Calu3 (cell line): ENCODE results near the gene HSD17B11. TPM values are rescaled to one million over a fixed set of nuclear protein-coding genes. Genes with fewer than 3 reads are reported as not detected.

Source experiments
- BruUV-seq: library from RNA; stranded (reverse); fragments of 400-500 nt; replicated peaks from 2 replicates; lab custom pipeline; 2021; lab: Mats Ljungman, UMichigan
- CTCF ChIA-PET: fragments of 300-600 bp; sonication (Branson Sonifier 250); formaldehyde crosslinking; loops from one replicate; lab custom pipeline; 2022; ENCODE audit warnings: antibody characterized with exemption; lab: Charles Lee
- DNase-seq: peaks from one replicate; pipeline ENCODE4 v3.0.0; 2022
- H3K27ac Mint-ChIP-seq: one replicate; pipeline ENCODE4 v1.8.0; 2022; ENCODE audit warnings: mixed read lengths; ENCODE audit not compliant: unreplicated experiment
- H3K27me3 Mint-ChIP-seq: one replicate; pipeline ENCODE4 v1.8.0; 2022; ENCODE audit warnings: mixed read lengths; ENCODE audit not compliant: unreplicated experiment
- H3K36me3 Mint-ChIP-seq: one replicate; pipeline ENCODE4 v1.8.0; 2022; ENCODE audit warnings: mild to moderate bottlenecking, moderate library complexity, mixed read lengths; ENCODE audit not compliant: insufficient read depth, unreplicated experiment
- H3K4me1 Mint-ChIP-seq: one replicate; pipeline ENCODE4 v1.8.0; 2022; ENCODE audit warnings: mild to moderate bottlenecking, low read depth, mixed read lengths; ENCODE audit not compliant: unreplicated experiment
- H3K4me3 Mint-ChIP-seq: one replicate; pipeline ENCODE4 v1.8.0; 2022; ENCODE audit warnings: mild to moderate bottlenecking, low read depth, moderate library complexity, mixed read lengths; ENCODE audit not compliant: unreplicated experiment
- H3K9me3 Mint-ChIP-seq: one replicate; pipeline ENCODE4 v1.8.0; 2022; ENCODE audit warnings: low read depth, mixed read lengths; ENCODE audit not compliant: unreplicated experiment
- intact Hi-C: fragments of 100-400 bp; cut with micrococcal nuclease; formaldehyde crosslinking; loops from one replicate; pipeline ENCODE4 v1.10.0; 2022; ENCODE audit not compliant: unreplicated experiment
- total RNA-seq: library from RNA; stranded (reverse); gene quantifications from 2 replicates; pipeline ENCODE4 v1.2.3, GENCODE V29; 2022
- TF ChIP-seq, protein P1 (sequence below): fragments of 200-600 bp; IDR thresholded peaks from one replicate; pipeline ENCODE4 v1.8.0; 2022; ENCODE audit warnings: antibody characterized with exemption; ENCODE audit not compliant: unreplicated experiment

HSD17B11 gene
- total RNA-seq, 1 experiment from 2014 or later: 50.5 TPM

DNA sequence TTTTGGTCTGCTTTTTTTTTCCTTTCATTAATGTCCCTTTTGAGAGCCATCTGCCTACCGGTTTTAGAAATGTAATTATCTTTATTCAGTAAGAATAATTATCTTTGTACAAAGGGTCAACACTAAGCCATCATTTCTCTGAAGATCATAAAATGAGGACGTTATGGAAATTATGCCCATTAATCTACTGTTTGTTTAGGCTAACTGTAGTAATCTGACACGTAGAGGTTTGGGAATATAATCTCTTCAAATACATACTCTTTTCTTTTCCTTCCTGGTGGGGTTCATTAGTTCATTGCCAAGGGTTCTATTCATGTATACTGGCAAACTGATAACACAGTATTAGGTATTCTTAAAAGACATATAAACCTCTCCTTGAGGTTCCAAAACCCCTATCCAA is 64.5 kb downstream of the HSD17B11 start:
- CTCF ChIA-PET: no interaction called here
- intact Hi-C loops: no loop called here

DNA sequence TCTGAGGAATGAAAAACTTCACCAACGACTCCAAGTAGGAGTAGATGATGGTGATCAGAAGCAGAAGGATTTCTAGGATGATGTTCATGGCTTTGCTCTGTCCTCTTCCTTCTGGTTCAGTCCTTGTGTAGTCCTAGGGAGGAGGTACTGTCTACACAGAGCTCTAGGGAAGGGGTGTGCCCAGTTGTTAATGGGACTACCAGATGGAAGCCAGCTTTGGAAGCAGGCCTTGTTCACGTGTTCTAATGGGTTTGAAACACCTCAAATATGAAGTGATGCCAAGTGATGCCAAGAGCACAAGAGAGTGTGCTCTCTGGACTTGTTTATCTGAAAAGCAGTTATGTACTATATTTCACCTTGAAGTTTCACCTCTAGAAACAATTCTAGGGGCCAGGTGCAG is 68.2 kb downstream of the HSD17B11 start, which contains the start of gene HSD17B13:
HSD17B13 (minus strand) TSS at position 129 of the 400 bp plus-strand sequence; CDS start at position 88, 41 bp downstream.
- H3K36me3 Mint-ChIP-seq: no peaks in the 10 kb centered on the region
- TF ChIP-seq, protein P1, sequence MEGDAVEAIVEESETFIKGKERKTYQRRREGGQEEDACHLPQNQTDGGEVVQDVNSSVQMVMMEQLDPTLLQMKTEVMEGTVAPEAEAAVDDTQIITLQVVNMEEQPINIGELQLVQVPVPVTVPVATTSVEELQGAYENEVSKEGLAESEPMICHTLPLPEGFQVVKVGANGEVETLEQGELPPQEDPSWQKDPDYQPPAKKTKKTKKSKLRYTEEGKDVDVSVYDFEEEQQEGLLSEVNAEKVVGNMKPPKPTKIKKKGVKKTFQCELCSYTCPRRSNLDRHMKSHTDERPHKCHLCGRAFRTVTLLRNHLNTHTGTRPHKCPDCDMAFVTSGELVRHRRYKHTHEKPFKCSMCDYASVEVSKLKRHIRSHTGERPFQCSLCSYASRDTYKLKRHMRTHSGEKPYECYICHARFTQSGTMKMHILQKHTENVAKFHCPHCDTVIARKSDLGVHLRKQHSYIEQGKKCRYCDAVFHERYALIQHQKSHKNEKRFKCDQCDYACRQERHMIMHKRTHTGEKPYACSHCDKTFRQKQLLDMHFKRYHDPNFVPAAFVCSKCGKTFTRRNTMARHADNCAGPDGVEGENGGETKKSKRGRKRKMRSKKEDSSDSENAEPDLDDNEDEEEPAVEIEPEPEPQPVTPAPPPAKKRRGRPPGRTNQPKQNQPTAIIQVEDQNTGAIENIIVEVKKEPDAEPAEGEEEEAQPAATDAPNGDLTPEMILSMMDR: no peak
- intact Hi-C loops: no loop called here
- CTCF ChIA-PET: no interaction called here
- H3K27me3 Mint-ChIP-seq: no peaks in the 10 kb centered on the region
- BruUV-seq: no TSS peak
- H3K4me1 Mint-ChIP-seq: no peaks in the 10 kb centered on the region
- no peak within 1 kb of the TSS for H3K4me3 Mint-ChIP-seq
- no peak for DNase-seq
- H3K27ac Mint-ChIP-seq: no peak within 1 kb of the TSS
- H3K9me3 Mint-ChIP-seq: no peaks in the 10 kb centered on the region

More for the DNA sequence above, 64.5 kb downstream of the HSD17B11 start:
- TF ChIP-seq, protein P1: no peak
- H3K4me1 Mint-ChIP-seq: no peaks in the 10 kb centered on the region
- H3K36me3 Mint-ChIP-seq: peaks cover 4% of the 10 kb centered on the region
- H3K9me3 Mint-ChIP-seq: no peaks in the 10 kb centered on the region
- no peak for DNase-seq
- H3K27me3 Mint-ChIP-seq: no peaks in the 10 kb centered on the region
- H3K27ac Mint-ChIP-seq: no peak overlapping the region
- no peak overlapping the region for H3K4me3 Mint-ChIP-seq
- no TSS peak for BruUV-seq

DNA sequence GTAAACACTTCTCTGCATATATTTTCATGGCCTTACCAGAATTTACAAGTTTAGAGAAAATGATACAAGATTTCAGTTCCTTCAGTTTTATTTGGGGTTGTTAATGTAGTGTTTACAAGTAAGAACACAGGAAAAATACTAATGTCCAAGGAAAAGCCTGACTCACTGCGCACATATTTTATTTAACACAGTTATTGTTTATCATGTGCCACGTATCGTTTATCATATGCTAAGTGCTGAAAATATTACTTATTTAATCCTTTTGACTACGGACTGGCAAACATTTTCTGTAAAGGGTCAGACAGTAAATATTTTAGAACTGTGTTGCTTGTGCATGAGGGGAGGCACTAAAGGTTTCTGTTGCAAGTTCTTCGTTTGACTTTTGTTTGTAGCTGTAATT is 69.1 kb downstream of the HSD17B11 start:
- Mint-ChIP-seq H3K4me3 (no peak overlapping the region), H3K27me3 (no peaks in the 10 kb centered on the region), H3K27ac (no peak overlapping the region), H3K36me3 (no peaks in the 10 kb centered on the region), H3K9me3 (no peaks in the 10 kb centered on the region), H3K4me1 (no peaks in the 10 kb centered on the region)
- DNase-seq: no peak
- no TSS peak for BruUV-seq
- CTCF ChIA-PET: no interaction called here
- TF ChIP-seq, protein P1: no peak
- intact Hi-C loops: no loop called here

DNA sequence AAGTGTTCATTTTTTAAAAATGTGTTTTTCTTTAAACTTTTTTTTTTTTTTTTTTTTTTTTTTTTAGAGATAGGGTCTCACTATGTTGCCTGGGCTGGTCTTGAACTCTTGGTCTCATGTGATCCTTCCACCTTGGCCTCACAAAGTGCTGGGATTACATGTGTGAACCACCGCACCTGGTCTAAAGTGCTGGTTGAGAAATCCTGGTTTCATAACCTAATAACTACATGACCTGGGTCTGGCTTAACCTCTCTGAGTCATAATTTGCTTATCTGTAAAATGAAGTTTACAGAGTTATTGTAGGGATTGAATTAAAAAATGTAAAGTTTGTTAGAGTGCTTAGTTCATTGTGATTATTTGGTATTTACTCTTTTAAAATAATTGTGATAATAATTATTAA is 73.5 kb downstream of the HSD17B11 start:
- DNase-seq: peak; percentile 7
- Mint-ChIP-seq H3K4me1 (no peaks in the 10 kb centered on the region), H3K4me3 (no peak overlapping the region), H3K9me3 (no peaks in the 10 kb centered on the region), H3K27me3 (no peaks in the 10 kb centered on the region), H3K36me3 (no peaks in the 10 kb centered on the region), H3K27ac (no peak overlapping the region)
- no TSS peak for BruUV-seq
- TF ChIP-seq, protein P1: no peak
- CTCF ChIA-PET: interaction anchor here (0.7 kb wide), 1 partner anchor 594 kb away, joined by 11 read pairs; no protein-coding TSS in a partner anchor
- intact Hi-C loops: no loop called here
